Testis (tissue), 3 donors: ENCODE data around the gene KRT3. TPM values are rescaled to one million over a fixed set of nuclear protein-coding genes. Genes with fewer than 3 reads are reported as not detected.

Experiments
- DNase-seq: peaks from one replicate; pipeline ENCODE4 v3.0.0-alpha.2; 2019
- H3K27ac ChIP-seq, 2 donors: fragments of 200-600 bp; sonication (generic); one replicate each; pipeline ENCODE4 v1.5.1; 2019
- H3K27me3 ChIP-seq: fragments of 200-600 bp; sonication (generic); one replicate; pipeline ENCODE4 v1.5.1; 2019
- H3K36me3 ChIP-seq: fragments of 200-600 bp; sonication (generic); one replicate; pipeline ENCODE4 v1.5.1; 2017; ENCODE audit warnings: low read depth; ENCODE audit errors: missing control alignments
- H3K4me1 ChIP-seq: fragments of 200-600 bp; sonication (generic); one replicate; pipeline ENCODE4 v1.5.1; 2019
- H3K4me3 ChIP-seq, 2 donors: fragments of 200-600 bp; sonication (generic); one replicate each; pipeline ENCODE4 v1.5.1; 2017 to 2019
- H3K9me3 ChIP-seq: fragments of 200-600 bp; sonication (generic); one replicate; pipeline ENCODE4 v1.5.1; 2017
- POLR2A ChIP-seq: fragments of 450-650 bp; IDR thresholded peaks from one replicate; pipeline ENCODE4 v1.6.1; 2017; ENCODE audit warnings: antibody characterized with exemption, mild to moderate bottlenecking, moderate library complexity
- WGBS, 2 donors: methylation state at CpG; one replicate each; pipeline ENCODE4 v1.1.5; 2018; 5-methylcytosine and 5-hydroxymethylcytosine counted together
- intact Hi-C: fragments of 100-400 bp; cut with DNase I; formaldehyde crosslinking; loops from one replicate; pipeline ENCODE4 v1.15.1; 2023; ENCODE audit warnings: low total_unique reads
- polyA plus RNA-seq: library from polyadenylated mRNA; stranded (reverse); fragments of 350-450 nt; fragmentation: Illumina TruSeq; extraction: RNeasy Lipid Tissue Mini Kit (QIAGEN cat#74804); gene quantifications from one replicate; pipeline ENCODE4 v1.2.3, GENCODE V29; 2014; ENCODE audit warnings: low read depth, low replicate concordance; ENCODE audit not compliant: insufficient read depth
- total RNA-seq, 2 donors: library from RNA; depleted of rRNA; stranded (reverse); fragments of >200 nt; gene quantifications; one replicate each; pipeline ENCODE4 v1.2.3, GENCODE V29; 2016
- TF ChIP-seq, protein P1 (sequence below), 3 experiments: fragments of 450-650 bp in 2 of 3; fragments of 200-600 bp in 1 of 3; sonication (generic) in 1 of 3; IDR thresholded peaks; one replicate each; pipeline ENCODE4 v1.5.1; 2016 to 2019; ENCODE audit warnings: antibody characterized with exemption in 3 of 3, mild to moderate bottlenecking in 2 of 3, moderate library complexity in 1 of 3

Gene KRT3
- total and polyA plus RNA-seq, 3 donors from 2014 or later, result not detected

DNA sequence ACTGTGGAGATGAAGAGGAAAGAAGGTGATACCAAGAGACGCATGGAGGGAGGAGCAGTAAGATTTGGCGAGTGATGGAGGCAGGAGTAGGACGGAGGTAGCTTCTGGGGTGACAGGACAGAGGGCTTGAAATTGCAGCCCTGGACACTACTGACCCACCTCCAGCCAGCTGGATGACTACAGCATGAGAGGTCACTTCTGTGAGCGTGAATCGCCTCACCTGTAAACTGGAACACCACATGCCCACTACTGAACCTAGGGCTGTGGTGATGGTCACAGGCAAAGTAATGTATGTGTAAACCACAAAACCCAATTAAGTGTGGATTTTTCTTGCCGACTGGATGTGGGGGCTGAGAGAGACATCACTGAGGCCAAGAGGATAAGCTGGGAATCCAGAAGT, 24.6 kb upstream of the KRT3 start:
- intact Hi-C loops, result no loop called here
- Histone ChIP-seq H3K4me1 (no peaks in the 10 kb centered on the region), H3K27ac (no peak overlapping the region), H3K4me3 (no peak overlapping the region), H3K27me3 (no peaks in the 10 kb centered on the region), H3K36me3 (no peaks in the 10 kb centered on the region), H3K9me3 (no peaks in the 10 kb centered on the region)
- WGBS, 2 donors, result 85 to 88% methylated on average over 6 of the region's 6 CpGs
- TF ChIP-seq, protein P1, sequence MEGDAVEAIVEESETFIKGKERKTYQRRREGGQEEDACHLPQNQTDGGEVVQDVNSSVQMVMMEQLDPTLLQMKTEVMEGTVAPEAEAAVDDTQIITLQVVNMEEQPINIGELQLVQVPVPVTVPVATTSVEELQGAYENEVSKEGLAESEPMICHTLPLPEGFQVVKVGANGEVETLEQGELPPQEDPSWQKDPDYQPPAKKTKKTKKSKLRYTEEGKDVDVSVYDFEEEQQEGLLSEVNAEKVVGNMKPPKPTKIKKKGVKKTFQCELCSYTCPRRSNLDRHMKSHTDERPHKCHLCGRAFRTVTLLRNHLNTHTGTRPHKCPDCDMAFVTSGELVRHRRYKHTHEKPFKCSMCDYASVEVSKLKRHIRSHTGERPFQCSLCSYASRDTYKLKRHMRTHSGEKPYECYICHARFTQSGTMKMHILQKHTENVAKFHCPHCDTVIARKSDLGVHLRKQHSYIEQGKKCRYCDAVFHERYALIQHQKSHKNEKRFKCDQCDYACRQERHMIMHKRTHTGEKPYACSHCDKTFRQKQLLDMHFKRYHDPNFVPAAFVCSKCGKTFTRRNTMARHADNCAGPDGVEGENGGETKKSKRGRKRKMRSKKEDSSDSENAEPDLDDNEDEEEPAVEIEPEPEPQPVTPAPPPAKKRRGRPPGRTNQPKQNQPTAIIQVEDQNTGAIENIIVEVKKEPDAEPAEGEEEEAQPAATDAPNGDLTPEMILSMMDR (IDR thresholded peaks at IDR 0.05), result no peak
- no peak for TF ChIP-seq POLR2A
- no peak for DNase-seq

DNA sequence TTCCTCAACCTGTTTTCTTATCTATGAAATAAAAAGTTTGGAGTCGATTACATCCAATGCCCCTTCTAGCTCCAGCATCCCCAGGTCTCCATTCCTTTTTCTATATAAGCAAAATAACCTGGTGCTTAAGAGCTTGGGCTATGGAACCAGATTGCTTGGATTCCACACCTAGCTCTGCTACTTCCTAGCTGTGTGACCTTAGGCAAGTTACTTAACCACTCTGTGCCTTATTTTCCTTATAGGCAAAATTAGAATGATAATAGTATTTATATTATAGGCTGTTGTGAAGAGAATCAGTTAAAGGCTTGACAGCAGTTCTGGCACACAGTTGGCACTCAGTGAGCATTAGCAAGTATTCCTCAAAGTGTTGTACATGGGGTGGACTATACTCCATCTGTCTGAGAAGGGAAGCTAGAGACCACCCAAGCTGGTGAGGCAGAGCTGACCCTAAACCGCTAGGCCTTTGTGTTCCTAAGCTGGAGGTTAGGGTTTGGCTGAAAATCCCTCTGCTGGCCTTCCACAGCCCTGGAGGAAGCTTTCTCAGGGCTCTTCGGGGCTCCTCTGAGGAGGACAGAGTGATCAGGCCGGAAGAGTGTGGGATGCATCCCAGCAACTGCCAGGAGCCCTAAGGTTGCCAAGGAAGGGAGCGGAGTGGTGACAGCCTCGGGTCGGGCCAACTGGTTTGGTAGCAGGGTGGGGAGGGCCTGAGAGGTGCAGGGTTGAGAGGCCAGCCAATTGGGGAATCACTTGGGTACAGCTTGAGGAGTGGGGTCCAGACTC, 24.0 kb upstream of the KRT3 start:
- Histone ChIP-seq H3K4me3 (no peak overlapping the region), H3K36me3 (no peaks in the 10 kb centered on the region), H3K27me3 (no peaks in the 10 kb centered on the region), H3K4me1 (no peaks in the 10 kb centered on the region), H3K9me3 (no peaks in the 10 kb centered on the region), H3K27ac (no peak overlapping the region)
- 61 to 72% methylated on average over 6 to 7 of the region's 7 CpGs for WGBS, 2 donors
- no peak for DNase-seq
- intact Hi-C loops, result no loop called here
- TF ChIP-seq, protein P1 (IDR thresholded peaks at IDR 0.05), result no peak
- no peak for TF ChIP-seq POLR2A

DNA sequence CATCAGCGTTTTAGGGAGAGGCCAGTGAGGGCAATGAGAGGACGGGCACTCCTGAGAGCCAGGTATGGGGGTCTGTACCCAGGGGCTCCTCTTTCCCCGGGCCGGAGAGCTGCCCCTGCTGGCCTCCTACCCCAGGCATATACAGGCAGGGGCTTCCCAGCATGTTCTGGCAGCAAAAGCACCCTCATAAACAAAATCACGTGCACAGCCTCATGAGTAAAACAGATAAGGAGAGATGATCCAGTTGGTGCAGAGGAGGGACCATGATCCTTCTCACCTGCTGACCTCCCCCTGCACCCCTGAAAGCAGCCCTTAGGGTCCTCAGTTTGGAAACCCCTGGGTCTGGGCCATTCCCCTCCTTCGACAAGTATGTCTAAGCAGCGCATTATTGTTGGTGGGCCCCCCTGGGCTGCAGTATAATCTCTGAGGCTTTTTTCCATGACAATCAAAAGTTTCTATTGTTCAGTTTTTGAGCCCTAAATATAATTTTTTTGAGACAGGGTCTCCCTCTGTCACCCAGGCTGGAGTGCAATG, 23.0 kb upstream of the KRT3 start:
- H3K9me3 ChIP-seq, result no peaks in the 10 kb centered on the region
- no peaks in the 10 kb centered on the region for H3K4me1 ChIP-seq
- no peak overlapping the region for H3K4me3 ChIP-seq
- TF ChIP-seq, protein P1 (IDR thresholded peaks at IDR 0.05), result no peak
- TF ChIP-seq POLR2A, result no peak
- no peaks in the 10 kb centered on the region for H3K27me3 ChIP-seq
- no peaks in the 10 kb centered on the region for H3K36me3 ChIP-seq
- no peak overlapping the region for H3K27ac ChIP-seq
- 65 to 67% methylated on average over 7 of the region's 7 CpGs for WGBS, 2 donors
- DNase-seq, result no peak
- intact Hi-C loops, result no loop called here

DNA sequence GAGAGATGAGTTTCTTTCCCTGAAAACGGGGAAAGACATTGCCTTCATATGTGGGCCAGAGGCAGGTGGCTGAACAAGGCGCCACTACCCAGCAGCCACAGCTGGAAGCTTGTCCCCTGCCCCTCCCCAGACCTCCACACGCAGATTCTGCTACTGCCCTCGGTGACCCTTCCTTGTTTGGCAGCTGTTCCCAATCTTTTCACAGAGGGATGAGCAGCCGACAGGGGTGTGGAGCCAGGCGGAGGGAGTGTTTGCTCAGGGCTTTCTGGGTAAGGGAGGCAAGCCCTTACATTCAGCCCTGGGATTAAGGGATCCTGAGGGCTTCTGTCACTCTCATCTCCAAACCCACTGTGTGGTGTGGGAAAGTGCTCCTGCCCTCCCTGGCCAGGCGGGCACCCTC, 22.5 kb upstream of the KRT3 start:
- WGBS, 2 donors, result 65 to 71% methylated on average over 5 to 7 of the region's 7 CpGs

More for the DNA sequence above, 22.5 kb upstream of the KRT3 start:
- TF ChIP-seq POLR2A, result no peak
- TF ChIP-seq, protein P1 (IDR thresholded peaks at IDR 0.05), result no peak
- Histone ChIP-seq H3K27me3 (no peaks in the 10 kb centered on the region), H3K9me3 (no peaks in the 10 kb centered on the region), H3K36me3 (no peaks in the 10 kb centered on the region), H3K4me3 (no peak overlapping the region), H3K27ac (no peak overlapping the region), H3K4me1 (no peaks in the 10 kb centered on the region)
- intact Hi-C loops, result no loop called here
- DNase-seq, result no peak
